Tibial nerve (tissue), 4 donors: ENCODE results near the gene FATE1. TPM values are rescaled to one million over a fixed set of nuclear protein-coding genes. Genes with fewer than 3 reads are reported as not detected.

Source experiments
- DNase-seq, 2 donors: peaks; one replicate each; pipeline ENCODE4 v3.0.0-alpha.2; 2019; ENCODE audit warnings: low spot score in 2 of 2
- H3K27ac ChIP-seq, 4 donors: fragments of 200-600 bp; sonication (generic) in 3 of 4; one replicate each; pipeline ENCODE4 v1.5.1; 2017 to 2019; ENCODE audit warnings: mild to moderate bottlenecking in 1 of 4
- H3K27me3 ChIP-seq, 2 donors: fragments of 200-600 bp; sonication (generic) in 1 of 2; one replicate each; pipeline versions ENCODE4 v1.5.1 to v1.6.0; 2017 to 2019
- H3K36me3 ChIP-seq, 3 donors: fragments of 200-600 bp; sonication (generic); one replicate each; pipeline ENCODE4 v1.5.1; 2018 to 2019
- H3K4me1 ChIP-seq, 4 donors: fragments of 200-600 bp; sonication (generic) in 3 of 4; one replicate each; pipeline ENCODE4 v1.5.1; 2017 to 2019
- H3K4me3 ChIP-seq, 4 donors: fragments of 200-600 bp; sonication (generic) in 3 of 4; one replicate each; pipeline ENCODE4 v1.5.1; 2017 to 2019; ENCODE audit warnings: mild to moderate bottlenecking in 1 of 4, moderate library complexity in 1 of 4
- H3K9me3 ChIP-seq, 4 donors: fragments of 200-600 bp; sonication (generic) in 3 of 4; one replicate each; pipeline ENCODE4 v1.5.1; 2017 to 2019
- EP300 ChIP-seq, 2 donors: sonication (generic); formaldehyde crosslinking; IDR thresholded peaks; one replicate each; pipeline ENCODE4 v1.6.1; 2017; ENCODE audit warnings: antibody characterized with exemption in 2 of 2, mild to moderate bottlenecking in 1 of 2
- POLR2A ChIP-seq, 2 donors: fragments of 450-650 bp; IDR thresholded peaks; one replicate each; pipeline ENCODE4 v1.6.1; 2017; ENCODE audit warnings: antibody characterized with exemption in 2 of 2, mild to moderate bottlenecking in 2 of 2, moderate library complexity in 2 of 2
- WGBS, 2 donors: methylation state at CpG; one replicate each; pipeline ENCODE4 v1.1.5; 2018; 5-methylcytosine and 5-hydroxymethylcytosine counted together
- total RNA-seq, 4 donors: library from RNA; depleted of rRNA; stranded (reverse); fragments of >200 nt; gene quantifications; one replicate each; pipeline ENCODE4 v1.1.0, GENCODE V29; 2016
- TF ChIP-seq, protein P1 (sequence below), 5 experiments: fragments of 200-600 bp in 3 of 5; fragments of 450-650 bp in 2 of 5; sonication (generic) in 3 of 5; IDR thresholded peaks; one replicate each; pipeline ENCODE4 v1.5.1; 2016 to 2019; ENCODE audit warnings: antibody characterized with exemption in 5 of 5, mild to moderate bottlenecking in 3 of 5, moderate library complexity in 2 of 5

FATE1 gene
- total RNA-seq, 4 donors from 2014 or later: not detected

DNA sequence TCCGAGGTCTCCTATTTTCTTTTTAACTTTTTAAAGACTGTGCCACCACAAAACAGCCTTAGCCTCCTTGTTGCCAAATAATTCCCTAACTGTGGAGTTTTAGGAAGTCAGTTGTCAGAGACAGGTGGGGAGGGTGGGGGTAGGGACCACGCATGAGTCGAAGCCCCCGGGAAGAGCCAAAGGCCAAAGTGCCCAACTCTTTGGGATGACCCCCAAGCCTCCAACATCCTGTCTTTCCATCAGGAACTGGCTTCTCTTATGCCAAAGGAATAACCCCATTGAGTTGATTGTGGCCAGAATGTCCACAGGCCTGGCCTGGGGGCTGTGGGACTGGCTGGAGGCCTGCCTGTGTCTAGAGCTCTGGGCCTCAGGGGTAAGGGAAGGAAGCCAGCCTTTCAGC is 14.8 kb upstream of the FATE1 start:
- no peak for DNase-seq

DNA sequence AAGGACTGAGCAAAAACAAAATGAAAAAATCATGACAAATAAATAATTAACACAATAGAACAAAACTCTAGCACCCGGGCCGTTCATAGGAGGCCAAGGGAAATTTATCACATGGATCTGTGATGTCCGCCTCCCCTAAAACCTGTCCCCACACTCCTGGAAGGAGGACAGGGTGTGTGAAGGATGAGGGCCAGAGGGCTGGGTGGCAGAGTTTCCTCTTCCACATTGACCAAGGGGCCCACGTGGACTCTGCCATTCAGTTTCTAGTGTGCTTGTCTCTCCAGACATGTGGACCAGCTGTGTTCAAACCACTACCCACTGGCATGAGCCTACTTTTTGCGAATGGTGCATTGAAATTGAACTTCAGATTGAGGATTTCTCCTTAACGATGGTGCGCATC is 14.3 kb upstream of the FATE1 start:
- H3K9me3 ChIP-seq: no peaks in the 10 kb centered on the region
- TF ChIP-seq POLR2A (IDR thresholded peaks at IDR 0.05) (no peak), EP300 (IDR thresholded peaks at IDR 0.05) (no peak)
- TF ChIP-seq, protein P1, sequence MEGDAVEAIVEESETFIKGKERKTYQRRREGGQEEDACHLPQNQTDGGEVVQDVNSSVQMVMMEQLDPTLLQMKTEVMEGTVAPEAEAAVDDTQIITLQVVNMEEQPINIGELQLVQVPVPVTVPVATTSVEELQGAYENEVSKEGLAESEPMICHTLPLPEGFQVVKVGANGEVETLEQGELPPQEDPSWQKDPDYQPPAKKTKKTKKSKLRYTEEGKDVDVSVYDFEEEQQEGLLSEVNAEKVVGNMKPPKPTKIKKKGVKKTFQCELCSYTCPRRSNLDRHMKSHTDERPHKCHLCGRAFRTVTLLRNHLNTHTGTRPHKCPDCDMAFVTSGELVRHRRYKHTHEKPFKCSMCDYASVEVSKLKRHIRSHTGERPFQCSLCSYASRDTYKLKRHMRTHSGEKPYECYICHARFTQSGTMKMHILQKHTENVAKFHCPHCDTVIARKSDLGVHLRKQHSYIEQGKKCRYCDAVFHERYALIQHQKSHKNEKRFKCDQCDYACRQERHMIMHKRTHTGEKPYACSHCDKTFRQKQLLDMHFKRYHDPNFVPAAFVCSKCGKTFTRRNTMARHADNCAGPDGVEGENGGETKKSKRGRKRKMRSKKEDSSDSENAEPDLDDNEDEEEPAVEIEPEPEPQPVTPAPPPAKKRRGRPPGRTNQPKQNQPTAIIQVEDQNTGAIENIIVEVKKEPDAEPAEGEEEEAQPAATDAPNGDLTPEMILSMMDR (IDR thresholded peaks at IDR 0.05): no peak
- H3K4me3 ChIP-seq: no peak overlapping the region
- no peaks in the 10 kb centered on the region for H3K36me3 ChIP-seq
- no peak for DNase-seq
- H3K27me3 ChIP-seq: no peaks in the 10 kb centered on the region
- no peak overlapping the region for H3K27ac ChIP-seq
- H3K4me1 ChIP-seq: peaks cover 0 to 8% (median 0%) of the 10 kb centered on the region in 4 donors
- 85 to 93% methylated on average over 7 of the region's 7 CpGs for WGBS, 2 donors

More for the DNA sequence above, 14.8 kb upstream of the FATE1 start:
- no peaks in the 10 kb centered on the region for H3K9me3 ChIP-seq
- H3K4me3 ChIP-seq: no peak overlapping the region
- peak overlapping the region in 1 of 4 donors; percentile 24 for H3K27ac ChIP-seq
- 93% methylated on average over 4 of the region's 4 CpGs for WGBS, 2 donors
- TF ChIP-seq EP300 (IDR thresholded peaks at IDR 0.05): no peak
- TF ChIP-seq POLR2A (IDR thresholded peaks at IDR 0.05): no peak
- TF ChIP-seq, protein P1 (IDR thresholded peaks at IDR 0.05): no peak
- peaks cover 0 to 8% (median 0%) of the 10 kb centered on the region in 4 donors for H3K4me1 ChIP-seq
- H3K36me3 ChIP-seq: no peaks in the 10 kb centered on the region
- no peaks in the 10 kb centered on the region for H3K27me3 ChIP-seq

DNA sequence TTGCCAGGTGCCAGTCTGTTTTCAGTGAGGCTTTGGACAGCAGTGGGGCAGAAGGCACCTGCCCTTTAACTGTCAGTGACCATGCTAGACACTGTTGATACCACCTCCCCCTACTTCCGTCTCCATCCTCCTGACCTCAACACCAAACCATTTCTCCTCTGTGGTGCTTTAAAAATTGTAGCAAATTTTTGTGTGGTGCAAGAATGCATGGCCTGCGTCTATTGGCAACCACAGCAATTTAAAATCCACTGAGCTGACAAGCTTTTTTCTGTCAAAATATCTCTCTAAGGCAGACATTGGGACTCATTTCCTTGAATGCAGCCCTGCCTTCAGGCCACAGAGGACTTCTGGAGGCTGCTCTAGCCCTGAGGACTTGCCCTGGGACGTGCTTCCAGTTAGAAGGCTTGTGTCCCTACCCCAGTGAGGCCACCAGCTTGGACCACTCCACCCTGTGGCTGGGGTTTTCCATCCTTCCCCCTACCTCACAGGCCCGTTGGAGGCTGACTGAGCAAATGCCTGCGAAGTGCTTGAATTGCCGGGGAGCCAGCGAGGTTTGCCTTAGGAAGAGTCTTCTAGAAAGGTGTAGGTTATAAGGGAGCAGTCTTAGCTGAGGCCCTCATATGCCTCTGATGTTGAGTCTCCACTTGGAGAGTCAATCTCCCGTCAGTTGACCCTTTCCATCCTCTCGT is 13.7 kb upstream of the FATE1 start:
- 77 to 79% methylated on average over 6 to 9 of the region's 9 CpGs for WGBS, 2 donors
- H3K4me1 ChIP-seq: peaks cover 0 to 8% (median 0%) of the 10 kb centered on the region in 4 donors
- DNase-seq: no peak

DNA sequence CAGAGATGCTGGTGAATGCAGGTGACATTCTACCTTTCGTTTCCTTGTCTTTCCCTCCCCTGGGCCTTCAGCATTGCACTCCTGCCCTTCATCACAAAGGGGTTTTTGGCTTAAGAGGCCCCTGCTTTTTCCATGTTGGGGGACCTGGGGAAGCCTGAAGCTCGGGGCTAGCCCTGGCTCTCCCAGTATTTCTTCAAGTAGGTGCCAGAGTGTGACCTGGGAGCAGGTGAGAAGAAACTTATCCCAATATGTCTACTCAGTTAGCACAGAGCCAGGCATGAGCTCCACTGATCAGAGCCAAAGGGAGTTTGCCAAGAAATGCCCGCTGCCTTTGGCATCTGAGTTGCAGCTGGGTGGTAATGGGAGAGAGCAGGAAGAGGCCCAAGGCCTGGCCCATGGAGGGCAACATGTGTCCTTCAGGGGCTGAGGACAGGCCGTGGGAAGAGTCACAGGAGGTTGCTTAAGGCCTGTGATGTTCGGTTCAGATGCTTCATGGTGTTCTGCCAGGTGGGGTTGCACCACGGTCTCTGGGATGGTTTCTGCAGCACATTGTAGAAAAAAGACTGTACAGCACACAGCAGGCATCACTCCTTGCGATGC is 13.0 kb upstream of the FATE1 start:
- TF ChIP-seq, protein P1 (IDR thresholded peaks at IDR 0.05): no peak
- no peak for TF ChIP-seq POLR2A (IDR thresholded peaks at IDR 0.05)
- no peak for TF ChIP-seq EP300 (IDR thresholded peaks at IDR 0.05)
- Histone ChIP-seq H3K4me1 (peaks cover 0 to 8% (median 0%) of the 10 kb centered on the region in 4 donors), H3K27ac (peak overlapping the region in 2 of 4 donors; percentile 17 to 54), H3K36me3 (no peaks in the 10 kb centered on the region), H3K9me3 (no peaks in the 10 kb centered on the region), H3K4me3 (no peak overlapping the region), H3K27me3 (no peaks in the 10 kb centered on the region)
- WGBS, 2 donors: 50 to 68% methylated on average over 4 to 7 of the region's 7 CpGs
- no peak for DNase-seq

More for the DNA sequence above, 13.7 kb upstream of the FATE1 start:
- Histone ChIP-seq H3K27me3 (no peaks in the 10 kb centered on the region), H3K36me3 (no peaks in the 10 kb centered on the region), H3K4me3 (no peak overlapping the region), H3K9me3 (no peaks in the 10 kb centered on the region), H3K27ac (peak overlapping the region in 1 of 4 donors; percentile 54)
- no peak for TF ChIP-seq EP300 (IDR thresholded peaks at IDR 0.05)
- TF ChIP-seq, protein P1 (IDR thresholded peaks at IDR 0.05): no peak
- TF ChIP-seq POLR2A (IDR thresholded peaks at IDR 0.05): no peak

DNA sequence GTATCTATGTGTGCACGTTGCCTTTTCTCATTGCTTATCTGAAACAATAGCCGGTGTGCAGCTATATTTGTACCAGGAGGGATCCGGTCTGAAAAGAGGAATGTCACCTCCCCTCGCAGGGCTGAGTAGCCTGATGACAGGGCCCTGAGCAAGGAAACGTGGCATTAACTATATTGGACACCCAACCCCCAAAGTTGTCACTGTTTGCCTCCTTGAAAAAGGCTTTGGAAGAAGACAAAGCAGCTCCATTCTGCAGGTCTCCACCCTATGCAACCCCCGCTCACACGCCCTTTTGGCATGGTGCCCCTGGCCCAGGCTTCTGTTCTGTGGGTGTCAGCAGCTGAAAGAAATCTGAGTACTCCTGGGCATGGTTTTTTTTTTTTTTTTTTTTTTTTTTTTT is 12.3 kb upstream of the FATE1 start:
- 26 to 28% methylated on average over 6 to 7 of the region's 7 CpGs for WGBS, 2 donors

More for the DNA sequence above, 12.3 kb upstream of the FATE1 start:
- peak overlapping the region in 1 of 4 donors; percentile 17 for H3K27ac ChIP-seq
- no peaks in the 10 kb centered on the region for H3K9me3 ChIP-seq
- no peak for DNase-seq
- no peaks in the 10 kb centered on the region for H3K36me3 ChIP-seq
- H3K4me1 ChIP-seq: peaks cover 0 to 8% (median 0%) of the 10 kb centered on the region in 4 donors
- TF ChIP-seq EP300 (IDR thresholded peaks at IDR 0.05): no peak
- TF ChIP-seq, protein P1 (IDR thresholded peaks at IDR 0.05): no peak
- no peak for TF ChIP-seq POLR2A (IDR thresholded peaks at IDR 0.05)
- H3K4me3 ChIP-seq: no peak overlapping the region
- H3K27me3 ChIP-seq: no peaks in the 10 kb centered on the region
